Gastroesophageal sphincter (tissue), 4 donors: ENCODE results near the gene SLC38A10. TPM values are rescaled to one million over a fixed set of nuclear protein-coding genes. Genes with fewer than 3 reads are reported as not detected.
A peak's percentile ranks its signal among the peaks of the same experiment; 100 is the strongest.

Experiments used
- ATAC-seq: fragments of 150-250 bp; one replicate; pipeline ENCODE4 v1.9.1; 2016; ENCODE audit warnings: mild to moderate bottlenecking, moderate library complexity
- H3K27ac ChIP-seq, 4 donors: fragments of 200-600 bp; sonication (generic) in 3 of 4; 1 replicate in 3 of 4; 2 replicates in 1 of 4; pipeline ENCODE4 v1.5.1; 2016 to 2019
- H3K27me3 ChIP-seq: fragments of 200-600 bp; sonication (generic); one replicate; pipeline ENCODE4 v1.5.1; 2019
- H3K36me3 ChIP-seq, 2 donors: fragments of 200-600 bp; sonication (generic); one replicate each; pipeline ENCODE4 v1.5.1; 2019; ENCODE audit warnings: control low read depth in 1 of 2
- H3K4me1 ChIP-seq, 3 donors: fragments of 200-600 bp; sonication (generic); 1 replicate in 2 of 3; 2 replicates in 1 of 3; pipeline ENCODE4 v1.5.1; 2016 to 2019; ENCODE audit warnings: control low read depth in 2 of 3
- H3K4me3 ChIP-seq, 2 donors: fragments of 200-600 bp; sonication (generic); one replicate each; pipeline ENCODE4 v1.5.1; 2019; ENCODE audit warnings: mild to moderate bottlenecking in 1 of 2, moderate library complexity in 1 of 2
- H3K9me3 ChIP-seq, 3 donors: fragments of 200-600 bp; sonication (generic); one replicate each; pipeline ENCODE4 v1.5.1; 2017 to 2019; ENCODE audit warnings: control low read depth in 2 of 3
- CTCF ChIP-seq, 4 experiments: fragments of 200-600 bp in 2 of 4; fragments of 450-650 bp in 2 of 4; sonication (generic) in 1 of 4; IDR thresholded peaks; one replicate each; pipeline ENCODE4 v1.5.1; 2017 to 2019; ENCODE audit warnings: antibody characterized with exemption in 4 of 4, mild to moderate bottlenecking in 2 of 4, moderate library complexity in 2 of 4
- EP300 ChIP-seq: sonication (generic); formaldehyde crosslinking; IDR thresholded peaks from one replicate; pipeline ENCODE4 v1.6.1; 2017; ENCODE audit warnings: antibody characterized with exemption, mild to moderate bottlenecking
- POLR2A ChIP-seq, 2 donors: fragments of 450-650 bp; IDR thresholded peaks; one replicate each; pipeline ENCODE4 v1.6.1; 2017; ENCODE audit warnings: antibody characterized with exemption in 2 of 2, mild to moderate bottlenecking in 2 of 2, moderate library complexity in 1 of 2
- POLR2AphosphoS5 ChIP-seq: sonication (generic); formaldehyde crosslinking; IDR thresholded peaks from one replicate; pipeline ENCODE4 v1.6.1; 2017; ENCODE audit warnings: antibody characterized with exemption
- WGBS, 2 donors: methylation state at CpG; one replicate each; pipeline ENCODE4 v1.1.5; 2018; ENCODE audit warnings: low coverage in 1 of 2; 5-methylcytosine and 5-hydroxymethylcytosine counted together
- total RNA-seq, 4 donors: library from RNA; depleted of rRNA; stranded (reverse); fragments of >200 nt; gene quantifications; one replicate each; pipeline ENCODE4 v1.1.0, GENCODE V29; 2016

Gene SLC38A10
- total RNA-seq, 4 donors from 2014 or later, result 70.5 to 99.6 (median 81.8) TPM

DNA sequence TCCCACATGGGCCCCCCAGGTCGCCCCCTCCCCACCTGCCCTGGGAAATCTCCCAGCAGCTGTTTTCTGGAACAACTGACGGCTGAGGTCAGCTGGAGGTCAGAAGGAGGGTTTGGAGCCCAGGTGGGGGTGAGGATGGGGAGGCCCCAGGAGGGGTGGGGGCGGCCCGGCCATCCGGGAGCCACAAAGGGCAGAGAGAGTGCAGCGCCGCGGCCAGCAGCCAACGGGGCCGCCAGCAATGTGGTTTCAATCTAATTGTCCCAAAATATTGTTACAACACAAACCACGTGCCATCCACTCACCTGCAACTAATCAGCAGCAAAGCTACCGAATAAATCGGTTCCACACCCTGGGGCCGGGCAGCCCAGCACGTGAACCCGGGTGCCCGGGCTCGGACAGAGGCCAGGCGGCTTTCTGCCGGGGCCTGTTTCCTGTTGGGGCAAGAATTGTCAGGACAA lies 28.3 kb upstream of the SLC38A10 start:
- H3K27ac ChIP-seq, result no peak overlapping the region

GRCh38 chr17:81323083-81323369 lies 27.9 kb upstream of the SLC38A10 start:
- Histone ChIP-seq H3K4me3 (no peak overlapping the region), H3K27me3 (no peaks in the 10 kb centered on the region), H3K4me1 (peaks cover 0 to 28% (median 0%) of the 10 kb centered on the region in 3 donors), H3K9me3 (no peaks in the 10 kb centered on the region), H3K27ac (no peak overlapping the region), H3K36me3 (no peaks in the 10 kb centered on the region)
- no peak for ATAC-seq
- 100% methylated on average over 1 of the region's 10 CpGs; no CpG with 5 or more reads in 1 of the 2 donors for WGBS, 2 donors
- no peak for TF ChIP-seq POLR2AphosphoS5
- no peak for TF ChIP-seq CTCF (IDR thresholded peaks at IDR 0.05)
- no peak for TF ChIP-seq EP300
- no peak for TF ChIP-seq POLR2A (IDR thresholded peaks at IDR 0.05)

More for the DNA sequence above, 28.3 kb upstream of the SLC38A10 start:
- peaks cover 0 to 33% (median 4%) of the 10 kb centered on the region in 3 donors for H3K4me1 ChIP-seq
- WGBS, 2 donors, result 53% methylated on average over 4 of the region's 20 CpGs; no CpG with 5 or more reads in 1 of the 2 donors
- H3K9me3 ChIP-seq, result no peaks in the 10 kb centered on the region
- H3K4me3 ChIP-seq, result no peak overlapping the region
- H3K27me3 ChIP-seq, result no peaks in the 10 kb centered on the region
- TF ChIP-seq CTCF (IDR thresholded peaks at IDR 0.05) (no peak), EP300 (no peak), POLR2A (IDR thresholded peaks at IDR 0.05) (no peak), POLR2AphosphoS5 (no peak)
- no peaks in the 10 kb centered on the region for H3K36me3 ChIP-seq
- no peak for ATAC-seq

DNA sequence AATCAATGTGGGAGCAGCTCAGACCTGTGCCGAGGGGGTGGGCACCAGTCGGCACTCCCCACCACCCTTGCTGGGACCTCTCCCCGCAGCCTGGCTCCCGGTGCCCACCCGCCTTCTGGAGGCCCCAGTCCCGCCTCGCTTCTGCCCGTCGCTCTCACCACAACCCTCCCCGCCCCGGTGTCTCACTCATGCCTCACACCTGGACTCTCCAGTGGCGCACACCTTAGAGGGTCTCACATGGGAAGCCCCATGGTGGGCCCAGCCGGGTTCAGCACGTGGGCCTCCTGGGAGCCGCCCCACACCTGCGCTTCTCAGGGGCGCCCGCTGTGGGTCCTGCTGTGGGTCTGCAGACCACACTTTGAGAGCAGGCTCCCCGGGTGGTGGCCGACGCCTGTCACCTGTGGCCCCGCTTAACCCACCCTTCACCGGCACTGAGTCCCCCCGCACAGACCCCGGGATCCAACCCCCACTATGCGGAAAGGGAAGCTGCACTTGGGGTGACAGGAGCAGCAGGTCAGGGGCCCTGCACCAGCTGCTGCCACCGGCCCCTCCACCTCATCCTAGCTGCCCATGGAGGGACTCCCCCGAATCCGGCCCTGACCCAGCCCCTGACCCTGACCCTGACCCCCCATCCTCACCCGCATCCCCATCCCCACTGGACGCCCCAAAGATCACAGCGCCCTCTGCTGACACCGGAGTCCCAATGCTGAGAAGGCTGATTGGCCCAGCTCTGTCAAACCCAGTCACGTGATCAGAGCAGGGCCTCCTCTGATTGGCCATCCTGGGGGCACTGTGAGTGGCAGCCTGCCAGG lies 27.4 kb upstream of the SLC38A10 start:
- TF ChIP-seq CTCF (IDR thresholded peaks at IDR 0.05) (peak in 1 of 4 experiments; percentile 26), EP300 (no peak)
- no peak for ATAC-seq
- WGBS, 2 donors, result 100% methylated on average over 1 to 2 of the region's 34 CpGs

GRCh38 chr17:81317961-81318605 lies 23.0 kb upstream of the SLC38A10 start:
- no peak for TF ChIP-seq EP300
- no peak for TF ChIP-seq POLR2AphosphoS5
- TF ChIP-seq POLR2A (IDR thresholded peaks at IDR 0.05), result no peak
- no peak for TF ChIP-seq CTCF (IDR thresholded peaks at IDR 0.05)
- peaks cover 4% of the 10 kb centered on the region for H3K27me3 ChIP-seq
- H3K36me3 ChIP-seq, result no peaks in the 10 kb centered on the region
- no peak overlapping the region for H3K4me3 ChIP-seq
- ATAC-seq, result no peak
- H3K4me1 ChIP-seq, result peaks cover 0 to under 1% (median 0%) of the 10 kb centered on the region in 3 donors
- H3K27ac ChIP-seq, result no peak overlapping the region
- WGBS, 2 donors, result 47 to 75% methylated on average over 5 to 14 of the region's 17 CpGs
- H3K9me3 ChIP-seq, result no peaks in the 10 kb centered on the region

More for the DNA sequence above, 27.4 kb upstream of the SLC38A10 start:
- Histone ChIP-seq H3K4me3 (no peak overlapping the region), H3K27me3 (no peaks in the 10 kb centered on the region), H3K4me1 (peaks cover 0 to 23% (median 0%) of the 10 kb centered on the region in 3 donors), H3K27ac (no peak overlapping the region), H3K9me3 (no peaks in the 10 kb centered on the region), H3K36me3 (no peaks in the 10 kb centered on the region)

DNA sequence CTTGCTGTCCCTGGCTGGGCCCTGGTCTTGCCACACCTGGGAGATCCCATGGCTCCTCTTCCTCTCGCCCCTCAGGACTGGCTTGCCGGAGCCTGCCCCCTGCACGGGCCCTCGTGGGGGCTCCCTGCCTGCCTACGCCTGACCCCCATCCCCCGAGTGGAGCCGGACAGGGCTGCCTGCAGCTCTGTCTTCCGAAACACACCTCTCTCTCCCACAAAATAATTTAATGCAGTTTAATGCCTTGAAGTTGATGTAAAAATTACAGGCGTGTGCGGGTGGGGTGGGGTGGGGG lies 22.4 kb upstream of the SLC38A10 start:
- no peaks in the 10 kb centered on the region for H3K9me3 ChIP-seq
- H3K36me3 ChIP-seq, result no peaks in the 10 kb centered on the region
- no peak overlapping the region for H3K4me3 ChIP-seq
- no peak for ATAC-seq
- peaks cover 4% of the 10 kb centered on the region for H3K27me3 ChIP-seq
- no peaks in the 10 kb centered on the region for H3K4me1 ChIP-seq
- no peak overlapping the region for H3K27ac ChIP-seq
- 88 to 89% methylated on average over 3 to 6 of the region's 10 CpGs for WGBS, 2 donors
- TF ChIP-seq POLR2A (IDR thresholded peaks at IDR 0.05), result no peak
- TF ChIP-seq CTCF (IDR thresholded peaks at IDR 0.05), result no peak
- TF ChIP-seq EP300, result no peak
- no peak for TF ChIP-seq POLR2AphosphoS5
